Activated T-cell treated with anti-CD3 and anti-CD28 coated beads for 4 hours (primary cell): ENCODE results near the gene TRPM4.
"Not testable (repeated sequence)": the region's sequence is repeated elsewhere in the genome, so short reads cannot be mapped to it uniquely, and the experiment has no call there.

Source experiments
- DNase-seq: peaks from one replicate; pipeline ENCODE4 v3.0.0-alpha.2; 2020

The TRPM4 gene

DNA sequence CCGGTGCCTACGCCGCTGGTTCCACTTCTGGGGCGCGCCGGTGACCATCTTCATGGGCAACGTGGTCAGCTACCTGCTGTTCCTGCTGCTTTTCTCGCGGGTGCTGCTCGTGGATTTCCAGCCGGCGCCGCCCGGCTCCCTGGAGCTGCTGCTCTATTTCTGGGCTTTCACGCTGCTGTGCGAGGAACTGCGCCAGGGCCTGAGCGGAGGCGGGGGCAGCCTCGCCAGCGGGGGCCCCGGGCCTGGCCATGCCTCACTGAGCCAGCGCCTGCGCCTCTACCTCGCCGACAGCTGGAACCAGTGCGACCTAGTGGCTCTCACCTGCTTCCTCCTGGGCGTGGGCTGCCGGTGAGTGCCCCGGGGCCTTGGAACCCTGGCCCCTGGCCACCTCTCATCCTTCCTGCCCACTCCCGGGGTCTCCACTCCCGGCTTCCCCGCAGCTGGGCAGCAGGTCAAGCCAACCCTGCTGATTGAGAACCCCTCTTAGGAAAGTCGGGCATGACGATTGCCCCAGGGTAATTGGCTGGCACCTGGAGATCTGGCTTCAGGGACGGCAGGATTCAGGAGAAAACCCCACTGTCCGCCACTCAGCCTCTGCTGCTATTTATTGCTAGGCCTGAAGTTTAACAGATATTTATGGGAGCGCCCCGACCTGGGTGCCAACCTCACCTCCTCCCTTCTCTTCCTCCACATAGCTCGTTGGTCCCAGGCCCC is 39.1 kb downstream of the TRPM4 start:
- DNase-seq, result no peak

DNA sequence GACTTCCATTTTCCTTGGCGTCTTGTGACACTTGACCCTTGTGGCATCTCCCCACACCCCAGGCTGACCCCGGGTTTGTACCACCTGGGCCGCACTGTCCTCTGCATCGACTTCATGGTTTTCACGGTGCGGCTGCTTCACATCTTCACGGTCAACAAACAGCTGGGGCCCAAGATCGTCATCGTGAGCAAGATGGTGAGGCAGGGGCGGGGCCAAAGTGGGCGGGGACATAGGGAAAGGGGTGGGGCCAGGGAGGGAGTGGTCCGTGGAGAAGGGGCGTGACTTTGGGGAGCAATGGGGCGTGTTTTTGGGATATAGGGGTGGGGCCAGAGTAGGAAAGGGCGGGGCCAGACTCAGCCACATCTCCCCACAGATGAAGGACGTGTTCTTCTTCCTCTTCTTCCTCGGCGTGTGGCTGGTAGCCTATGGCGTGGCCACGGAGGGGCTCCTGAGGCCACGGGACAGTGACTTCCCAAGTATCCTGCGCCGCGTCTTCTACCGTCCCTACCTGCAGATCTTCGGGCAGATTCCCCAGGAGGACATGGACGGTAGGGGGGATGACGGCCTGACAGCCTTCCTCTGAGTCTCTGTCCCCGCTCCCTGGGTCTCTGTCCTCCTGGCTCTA is 42.8 kb downstream of the TRPM4 start:
- DNase-seq, result no peak

DNA sequence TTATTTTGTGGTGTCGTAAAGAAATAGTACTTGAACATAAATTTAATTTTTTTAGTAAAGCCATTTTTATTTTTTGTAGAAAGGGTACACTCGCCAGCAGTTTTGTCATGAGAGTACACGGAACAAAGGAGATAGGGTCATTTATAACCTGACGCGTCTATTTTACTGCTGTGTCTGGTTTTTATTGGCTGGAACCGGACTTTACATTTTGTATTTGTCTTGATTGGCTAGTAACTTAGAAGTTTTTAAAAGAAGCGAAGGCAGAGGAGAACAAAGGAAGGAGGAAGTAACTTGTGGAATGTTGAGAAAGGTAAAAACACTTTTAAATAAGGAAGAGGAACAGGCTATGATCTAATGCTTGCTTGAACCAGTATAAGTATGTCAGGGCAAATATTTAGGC is 43.5 kb downstream of the TRPM4 start:
- DNase-seq, result no peak

DNA sequence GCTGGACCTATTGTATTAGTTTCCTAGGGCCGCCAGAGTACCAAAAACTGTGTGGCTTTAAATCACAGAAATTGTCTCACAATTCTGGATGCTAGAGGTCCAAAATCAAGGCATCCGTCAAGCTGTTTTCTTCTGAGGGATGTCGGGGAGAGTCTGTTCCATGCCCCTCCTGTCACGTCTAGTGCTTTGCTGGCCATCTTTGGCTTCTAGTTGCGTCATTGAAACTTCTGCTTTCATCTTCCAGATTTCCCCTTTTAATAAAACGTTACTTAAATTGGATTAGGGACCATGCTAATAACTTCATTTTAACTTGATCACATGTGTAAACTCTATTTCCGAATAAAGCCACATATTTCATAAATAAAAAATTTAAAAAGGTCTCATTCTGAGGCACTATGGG is 47.5 kb downstream of the TRPM4 start:
- DNase-seq, result no peak

DNA sequence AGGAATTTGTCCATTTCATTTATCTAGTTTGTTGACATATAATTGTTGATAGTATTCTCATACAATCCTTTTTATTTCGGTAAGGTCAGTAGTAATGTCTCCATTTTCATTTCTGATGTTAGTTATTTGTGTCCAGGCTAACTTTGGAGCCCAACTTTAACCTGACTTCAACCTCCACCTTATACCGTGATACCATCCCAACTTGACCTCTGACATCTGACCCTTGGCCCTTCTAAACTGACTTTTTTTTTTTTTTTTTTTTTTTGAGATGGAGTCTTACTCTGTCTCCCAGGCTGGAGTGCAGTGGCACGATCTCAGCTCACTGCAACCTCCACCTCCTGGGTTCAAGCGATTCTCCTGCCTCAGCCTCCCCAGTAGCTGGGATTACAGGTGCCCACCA is 51.9 kb downstream of the TRPM4 start:
- DNase-seq, result not testable (repeated sequence)

DNA sequence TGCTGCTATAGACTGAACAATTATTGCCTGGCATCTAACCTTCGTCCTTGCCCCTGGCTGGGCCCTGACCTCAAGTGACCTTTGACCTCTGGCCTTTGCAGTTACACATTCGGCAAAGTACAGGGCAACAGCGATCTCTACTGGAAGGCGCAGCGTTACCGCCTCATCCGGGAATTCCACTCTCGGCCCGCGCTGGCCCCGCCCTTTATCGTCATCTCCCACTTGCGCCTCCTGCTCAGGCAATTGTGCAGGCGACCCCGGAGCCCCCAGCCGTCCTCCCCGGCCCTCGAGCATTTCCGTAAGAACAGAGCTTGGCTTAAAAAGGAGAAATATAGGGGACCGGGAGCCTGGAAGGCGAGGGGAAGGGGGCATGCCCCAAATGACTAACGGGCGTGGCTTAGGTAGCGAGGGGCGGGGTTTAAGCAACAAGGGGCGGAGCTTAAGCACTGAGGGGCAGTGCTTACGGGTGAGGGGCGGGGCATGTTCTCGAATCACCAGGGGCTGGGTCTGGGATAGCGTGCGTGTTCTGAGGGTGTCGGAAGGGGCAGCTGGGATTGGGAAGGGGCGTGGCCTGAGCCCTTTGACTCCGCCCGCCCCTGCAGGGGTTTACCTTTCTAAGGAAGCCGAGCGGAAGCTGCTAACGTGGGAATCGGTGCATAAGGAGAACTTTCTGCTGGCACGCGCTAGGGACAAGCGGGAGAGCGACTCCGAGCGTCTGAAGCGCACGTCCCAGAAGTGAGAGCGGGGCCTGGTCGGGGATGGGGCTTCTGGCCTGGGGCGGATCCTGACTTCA is 52.7 kb downstream of the TRPM4 start:
- peak; percentile 14 for DNase-seq

DNA sequence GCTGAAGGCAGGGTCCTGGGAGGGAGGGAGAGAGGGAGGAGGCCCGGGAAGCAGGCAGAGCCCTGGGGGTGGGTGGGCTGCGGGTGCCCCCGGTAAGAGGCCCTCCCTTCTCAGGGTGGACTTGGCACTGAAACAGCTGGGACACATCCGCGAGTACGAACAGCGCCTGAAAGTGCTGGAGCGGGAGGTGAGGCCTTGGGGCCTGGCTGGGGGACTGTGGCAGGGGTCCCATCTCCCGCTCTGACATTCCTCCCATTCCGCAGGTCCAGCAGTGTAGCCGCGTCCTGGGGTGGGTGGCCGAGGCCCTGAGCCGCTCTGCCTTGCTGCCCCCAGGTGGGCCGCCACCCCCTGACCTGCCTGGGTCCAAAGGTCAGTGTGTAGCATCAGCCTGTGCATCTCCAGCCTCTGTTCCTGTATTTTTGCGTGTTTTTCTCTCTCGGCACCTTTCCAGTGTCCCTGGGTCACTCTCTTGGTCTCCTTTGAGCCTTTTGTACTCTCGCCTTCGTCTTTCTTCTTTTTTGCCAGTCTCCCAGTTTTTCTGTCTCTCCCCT is 53.4 kb downstream of the TRPM4 start:
- no peak for DNase-seq

DNA sequence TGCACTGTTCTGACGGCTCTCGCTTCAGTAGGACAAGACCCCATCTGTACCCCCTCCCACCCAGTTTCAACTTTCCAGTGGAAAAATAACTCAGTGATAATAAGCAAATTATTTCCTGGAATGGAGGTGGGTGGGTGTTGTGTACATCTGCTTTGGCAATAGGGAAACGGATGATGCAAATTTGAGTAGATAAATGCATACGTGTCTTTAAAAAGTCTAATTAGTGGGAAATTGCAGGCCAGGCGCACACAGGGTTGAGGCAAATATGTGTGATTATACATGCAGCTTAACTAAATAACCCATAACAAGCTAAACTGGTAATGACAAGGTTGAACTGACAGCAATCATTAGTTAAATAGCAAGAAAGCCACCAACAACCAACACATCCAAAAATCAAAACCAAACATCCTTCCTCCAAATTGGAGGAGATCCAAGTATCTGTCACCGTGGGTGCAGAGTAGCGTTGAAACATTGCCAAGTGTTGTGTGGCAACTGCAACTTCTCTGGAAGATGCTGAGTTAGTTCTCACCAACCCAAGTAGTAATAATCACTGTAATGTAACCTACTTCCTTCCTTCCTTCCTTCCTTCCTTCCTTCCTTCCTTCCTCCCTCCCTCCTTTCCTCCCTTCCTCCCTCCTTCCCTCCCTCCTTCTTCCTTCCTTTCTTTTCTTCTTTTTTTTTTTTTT is 54.6 kb downstream of the TRPM4 start:
- DNase-seq, result no peak

DNA sequence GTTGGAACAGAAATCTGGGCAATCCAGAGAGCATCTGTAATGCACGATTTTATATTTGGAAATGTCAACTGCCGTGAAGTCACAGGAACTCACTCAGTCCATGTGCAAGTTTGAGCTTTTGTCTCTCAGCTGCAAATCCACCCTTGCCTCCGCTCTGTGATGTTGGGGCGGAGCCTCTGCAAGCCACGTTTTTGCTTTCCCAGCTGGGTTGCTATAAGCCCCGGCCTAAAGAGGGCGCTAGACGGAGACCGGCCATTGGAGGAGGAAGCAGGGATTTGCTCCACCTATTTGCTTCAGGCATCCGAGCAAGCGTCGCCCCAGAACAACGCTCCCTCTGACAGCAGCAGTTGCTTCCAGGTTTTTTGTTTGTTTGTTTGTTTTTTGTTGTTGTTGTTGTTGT is 56.2 kb downstream of the TRPM4 start:
- no peak for DNase-seq

DNA sequence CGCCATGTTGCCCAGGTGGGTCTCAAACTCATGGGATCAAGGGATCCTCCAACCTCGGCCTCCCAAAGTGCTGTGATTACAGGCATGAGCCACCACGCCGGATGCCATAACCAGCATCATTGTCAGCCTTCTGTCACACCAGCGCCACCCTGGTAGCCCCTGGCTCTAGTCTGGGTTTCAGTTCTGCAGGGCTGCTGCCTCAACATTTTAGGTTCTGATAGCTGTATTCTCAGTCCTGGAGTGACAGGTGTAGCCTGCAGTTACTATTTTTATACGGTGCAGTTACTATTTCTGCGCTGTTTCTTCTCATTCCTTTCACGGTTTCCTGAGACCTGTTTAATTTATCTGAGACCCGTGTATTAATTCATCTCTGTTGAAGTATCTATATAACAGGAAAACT is 57.1 kb downstream of the TRPM4 start:
- no peak for DNase-seq

DNA sequence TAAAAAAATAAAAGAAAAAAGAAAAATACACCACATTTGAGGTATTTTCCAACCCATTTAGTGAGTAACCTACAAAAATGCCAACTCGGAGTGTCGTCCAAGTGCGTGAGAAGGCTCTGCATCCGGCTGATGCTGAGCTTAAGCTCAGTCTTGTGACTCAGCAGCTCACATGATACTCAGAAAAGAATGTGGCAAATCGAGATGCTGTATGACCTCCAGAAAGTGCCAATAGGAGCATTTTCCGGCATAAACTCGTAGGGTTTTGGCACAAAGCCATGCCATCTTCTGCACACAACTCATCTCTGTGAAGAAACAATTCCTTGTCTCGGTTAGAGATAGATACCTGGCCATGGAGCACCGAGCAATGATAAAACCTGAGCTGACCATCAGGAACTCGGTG is 58.5 kb downstream of the TRPM4 start:
- no peak for DNase-seq

DNA sequence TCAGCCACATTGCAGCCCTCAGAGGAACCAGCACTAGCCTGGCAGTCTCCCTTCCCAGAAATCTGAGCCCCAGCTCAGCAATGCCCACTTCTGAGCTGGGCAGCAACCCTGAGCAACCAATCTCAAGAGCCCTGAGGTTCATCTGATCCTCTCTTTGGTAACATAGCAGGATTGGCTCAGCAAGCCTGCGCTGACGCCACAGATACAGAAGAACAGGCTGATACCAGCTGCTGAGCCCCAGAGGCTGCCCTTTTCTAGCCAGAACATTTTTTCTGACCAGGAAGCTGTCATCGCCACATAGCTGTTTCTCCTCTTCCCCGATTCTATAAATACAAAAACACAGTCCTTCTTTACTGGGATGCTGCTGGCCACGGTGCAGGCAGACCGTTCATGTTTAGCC is 59.8 kb downstream of the TRPM4 start:
- DNase-seq, result no peak

DNA sequence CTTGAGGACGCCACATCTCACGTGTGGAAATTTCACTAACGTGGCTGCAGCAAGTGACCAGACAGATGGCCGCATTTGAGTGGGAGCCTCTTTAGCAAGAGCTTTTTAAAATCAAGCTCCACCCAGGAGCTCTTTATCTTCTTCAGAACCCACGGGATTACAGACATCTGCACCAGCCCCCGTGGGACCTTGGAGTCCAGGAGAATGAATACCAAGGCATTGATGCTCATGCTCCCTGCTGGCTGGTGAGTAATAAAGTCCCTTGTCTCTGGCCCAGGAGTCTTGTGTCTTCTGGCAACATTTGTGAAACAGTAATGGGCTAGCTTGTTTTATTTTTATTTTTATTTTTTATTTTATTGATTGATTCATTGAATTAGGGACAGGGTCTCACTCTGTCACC is 64.4 kb downstream of the TRPM4 start:
- DNase-seq, result no peak

DNA sequence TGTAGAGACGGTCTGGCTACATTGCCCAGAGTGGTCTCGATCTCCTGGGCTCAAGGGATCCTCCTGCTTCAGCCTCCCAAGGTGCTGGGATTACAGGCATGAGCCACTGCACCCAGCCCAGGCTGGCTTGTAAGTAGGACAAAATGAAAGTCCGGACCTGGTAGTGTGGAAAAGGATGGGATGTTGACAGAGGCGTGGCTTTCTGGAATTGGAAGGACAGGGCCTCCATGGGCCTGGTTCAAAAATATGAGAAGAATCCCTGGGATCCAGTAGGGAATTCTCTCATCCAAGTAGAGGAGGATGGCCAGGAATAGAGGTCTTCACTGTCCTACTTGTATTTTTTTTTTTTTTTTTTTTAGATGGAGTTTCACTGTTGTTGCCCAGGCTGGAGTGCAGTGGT is 64.9 kb downstream of the TRPM4 start:
- no peak for DNase-seq

DNA sequence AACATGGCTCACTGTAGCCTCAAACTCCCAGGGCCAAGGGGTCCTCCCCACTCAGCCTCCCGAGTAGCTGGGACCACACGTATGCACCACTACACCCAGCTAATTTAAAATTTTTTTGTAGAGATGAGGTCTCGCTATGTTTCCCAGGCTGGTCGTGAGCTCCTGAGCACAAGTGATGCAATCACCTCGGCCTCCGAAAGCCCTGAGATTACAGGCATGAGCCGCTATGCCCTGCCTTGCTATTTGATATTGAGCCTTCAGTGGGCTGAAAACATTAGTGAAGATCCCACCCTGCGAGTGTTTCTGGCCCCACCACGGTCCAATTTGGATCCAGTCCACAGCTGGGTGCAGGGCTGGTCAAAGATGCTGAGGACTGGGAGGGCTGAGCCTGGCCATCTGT is 65.9 kb downstream of the TRPM4 start:
- DNase-seq, result no peak

DNA sequence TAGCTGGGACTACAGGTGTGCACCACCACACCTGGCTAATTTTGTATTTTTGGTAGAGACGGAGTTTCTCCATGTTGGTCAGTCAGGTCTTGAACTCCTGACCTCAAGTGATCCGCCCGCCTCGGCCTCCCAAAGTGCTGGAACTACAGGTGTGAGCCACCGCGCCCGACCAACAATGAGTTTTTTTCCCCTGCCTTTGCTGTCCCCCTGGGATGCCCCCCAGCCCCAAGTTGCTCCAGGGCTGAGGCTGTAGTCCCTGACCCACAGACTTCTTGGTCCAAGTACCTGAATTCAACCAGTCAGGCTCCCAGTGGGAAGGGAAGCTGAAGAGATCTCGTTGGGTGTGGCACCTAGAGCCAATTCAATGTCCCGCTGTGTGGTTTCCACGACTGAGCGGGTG is 66.8 kb downstream of the TRPM4 start:
- DNase-seq, result not testable (repeated sequence)

DNA sequence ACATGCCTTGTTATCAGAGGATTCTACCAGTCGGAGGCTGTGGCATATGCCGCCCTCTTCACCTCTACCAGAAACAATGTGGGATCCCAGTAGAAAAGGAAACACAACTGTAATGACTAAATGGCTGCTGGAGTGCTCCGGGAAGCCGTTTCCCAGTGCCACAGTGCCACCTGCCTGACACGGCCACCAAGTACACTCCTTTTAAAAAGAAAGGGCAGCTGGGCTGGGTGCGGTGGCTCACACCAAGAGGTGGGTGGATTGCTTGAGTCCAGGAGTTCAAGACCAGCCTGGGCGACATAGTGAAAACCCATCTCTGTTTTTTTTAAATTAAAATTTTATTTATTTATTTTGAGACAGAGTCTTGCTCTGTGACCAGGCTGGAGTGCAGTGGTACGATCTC is 67.3 kb downstream of the TRPM4 start:
- DNase-seq, result no peak

DNA sequence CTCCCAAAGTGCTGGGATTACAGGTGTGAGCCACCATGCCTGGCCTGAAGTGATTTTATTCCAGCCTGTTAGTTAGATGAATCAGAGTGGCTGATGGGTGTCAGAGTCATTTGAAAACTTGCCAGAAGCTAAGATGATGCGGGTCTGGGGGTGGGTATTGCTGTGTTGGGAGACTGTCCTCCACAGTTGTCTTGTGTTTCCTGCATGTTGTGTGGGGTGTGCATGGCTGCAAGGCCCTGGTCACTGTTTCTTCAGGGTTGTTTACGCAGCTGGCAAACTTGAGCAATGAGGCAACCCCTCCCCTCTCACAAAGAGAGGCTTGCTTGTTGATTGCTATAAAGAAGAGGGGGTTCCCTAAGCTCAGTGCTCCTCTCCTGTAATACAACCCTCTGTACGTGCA is 71.8 kb downstream of the TRPM4 start:
- no peak for DNase-seq

DNA sequence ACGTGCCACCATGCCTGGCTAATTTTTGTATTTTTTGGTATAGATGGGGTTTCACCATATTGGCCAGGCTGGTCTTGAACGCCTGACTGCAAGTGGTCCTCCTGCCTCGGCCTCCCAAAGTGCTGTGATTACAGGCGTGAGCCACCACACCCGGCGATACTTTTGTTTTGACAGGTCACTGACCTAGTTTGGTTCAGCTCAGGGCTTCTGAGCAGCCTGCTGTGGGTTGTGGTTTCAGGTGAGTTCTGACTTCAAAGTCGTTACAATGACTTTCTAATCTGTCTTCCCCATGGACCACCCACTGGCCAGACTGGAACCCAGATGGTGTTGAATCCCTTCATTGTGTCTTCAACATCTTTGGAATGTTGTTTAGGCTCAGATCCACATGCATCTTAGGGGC is 73.8 kb downstream of the TRPM4 start:
- DNase-seq, result no peak

DNA sequence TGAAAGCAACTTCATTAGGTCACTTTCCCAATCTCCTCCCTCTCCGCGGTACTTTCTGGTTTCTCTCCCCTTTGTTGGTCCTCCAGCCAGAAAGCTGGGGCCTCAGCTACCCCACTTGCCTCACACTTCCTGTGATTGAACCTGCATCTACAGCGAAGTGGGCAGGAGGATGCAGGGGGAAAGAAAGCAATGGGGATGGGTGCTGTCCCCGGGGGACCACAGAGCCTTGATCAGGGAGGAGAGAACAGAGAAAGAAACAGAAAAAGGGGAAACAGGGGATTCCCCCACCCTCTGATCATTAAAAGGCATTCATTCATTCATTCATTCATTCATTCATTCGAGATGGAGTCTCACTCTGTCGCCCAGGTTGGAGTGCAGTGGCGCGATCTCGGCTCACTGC is 74.2 kb downstream of the TRPM4 start:
- no peak for DNase-seq

DNA sequence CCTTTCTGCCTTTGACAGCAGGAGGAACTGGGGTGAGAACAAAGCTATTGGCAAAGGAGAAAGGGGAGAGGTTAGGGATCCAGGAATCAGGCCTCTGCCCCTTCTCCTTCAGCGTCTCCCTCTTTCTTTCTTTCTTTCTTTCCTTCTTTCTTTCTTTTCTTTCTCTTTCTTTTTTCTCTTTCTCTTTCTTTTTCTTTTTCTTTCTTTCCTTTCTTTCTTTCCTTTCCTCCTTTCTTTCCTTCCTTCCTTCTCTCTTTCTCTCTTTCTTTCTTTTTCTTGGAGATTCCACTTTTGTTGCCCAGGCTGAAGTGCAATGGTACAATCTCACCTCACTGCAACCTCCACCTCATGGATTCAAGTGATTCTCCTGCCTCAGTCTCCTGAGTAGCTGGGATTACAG is 75.6 kb downstream of the TRPM4 start:
- DNase-seq, result no peak

DNA sequence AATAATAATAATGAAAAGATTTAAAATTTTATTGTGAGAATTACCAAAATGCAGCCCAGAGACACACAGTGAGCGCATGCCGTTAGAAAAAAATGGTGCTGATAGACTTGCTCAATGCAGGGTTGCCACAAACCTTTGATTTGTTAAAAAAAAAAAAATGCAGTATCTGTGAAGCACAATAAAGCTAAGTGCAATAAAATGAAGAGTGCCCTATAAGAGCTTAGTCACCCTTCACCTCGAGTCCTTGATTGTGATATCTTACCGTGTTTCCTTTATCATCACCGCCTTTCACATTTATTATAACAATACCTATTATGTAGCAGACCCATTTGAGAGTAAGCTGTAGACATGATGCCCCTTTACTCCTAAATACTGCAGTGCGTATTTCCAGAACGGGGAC is 84.2 kb downstream of the TRPM4 start:
- no peak for DNase-seq

DNA sequence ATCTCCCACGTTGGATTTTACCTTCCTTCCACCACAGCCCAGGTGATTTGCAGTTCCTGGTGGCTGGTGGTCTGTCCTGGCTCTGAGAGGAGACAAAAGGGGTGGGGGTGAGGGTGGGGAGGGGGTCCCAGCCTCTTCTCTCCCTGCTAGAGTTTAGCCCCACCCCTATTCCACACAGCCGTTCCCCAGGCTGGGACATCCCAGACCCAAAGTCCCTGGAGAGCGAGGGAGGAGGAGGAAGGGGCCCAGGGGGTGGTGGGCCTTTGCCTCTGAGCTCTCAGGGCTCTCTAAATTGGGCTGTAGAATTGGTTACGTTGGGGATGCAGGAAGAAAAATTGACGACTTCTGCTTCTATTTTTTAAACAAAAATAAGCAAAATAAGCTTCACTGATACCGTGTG is 85.5 kb downstream of the TRPM4 start:
- no peak for DNase-seq
